K562 (cell line): ENCODE results near the gene ATP5F1D. TPM values are rescaled to one million over a fixed set of nuclear protein-coding genes. Genes with fewer than 3 reads are reported as not detected.
A peak's percentile ranks its signal among the peaks of the same experiment; 100 is the strongest.

Experiments used
- CXXC5 ChIP-seq: fragments of 250-450 bp; sonication (Bioruptor Pico); IDR thresholded peaks from 2 replicates; pipeline ENCODE4 v1.8.0; 2022; ENCODE audit warnings: inconsistent platforms, mild to moderate bottlenecking, moderate library complexity
- FOXP4 ChIP-seq: sonication (generic); formaldehyde crosslinking; IDR thresholded peaks from 2 replicates; pipeline ENCODE4 v1.8.0; 2022; ENCODE audit warnings: mild to moderate bottlenecking, missing genetic modification reagents, borderline replicate concordance
- GABPB2 ChIP-seq: fragments of 250-450 bp; sonication (Bioruptor Pico); conservative IDR thresholded peaks from 2 replicates; pipeline ENCODE4 v1.5.1; 2021; ENCODE audit warnings: mild to moderate bottlenecking
- MECOM ChIP-seq: fragments of 250-450 bp; sonication (Bioruptor Pico); IDR thresholded peaks from 2 replicates; pipeline ENCODE4 v1.8.0; 2022; ENCODE audit warnings: inconsistent platforms
- MED1 ChIP-seq: sonication (generic); formaldehyde crosslinking; IDR thresholded peaks from 2 replicates; pipeline ENCODE4 v1.8.1; 2023; ENCODE audit warnings: missing genetic modification reagents, borderline replicate concordance
- NONO ChIP-seq, 2 experiments: fragments of 200-400 bp in 1 of 2; fragments of 450-650 bp in 1 of 2; formaldehyde crosslinking in 1 of 2; IDR thresholded peaks; 2 replicates each; pipeline ENCODE4 v1.6.1; 2017; ENCODE audit warnings: low read depth in 2 of 2, mild to moderate bottlenecking in 2 of 2, moderate library complexity in 2 of 2, low read length in 1 of 2
- NR3C1 ChIP-seq: sonication (generic); formaldehyde crosslinking; IDR thresholded peaks from 2 replicates; pipeline ENCODE4 v1.8.1; 2022; ENCODE audit warnings: missing genetic modification reagents
- NR4A1 ChIP-seq, 2 experiments: fragments of 250-450 bp in 1 of 2; fragments of 450-650 bp in 1 of 2; sonication (Bioruptor Pico) in 1 of 2; IDR thresholded peaks; 2 replicates each; pipeline versions ENCODE4 v1.4.0 to v1.6.1; 2016 to 2020; ENCODE audit warnings: mild to moderate bottlenecking in 2 of 2, missing compliant biosample characterization in 1 of 2, missing genetic modification characterization in 1 of 2, moderate library complexity in 1 of 2
- PATZ1 ChIP-seq: fragments of 250-450 bp; sonication (Bioruptor Pico); IDR thresholded peaks from 2 replicates; pipeline ENCODE4 v1.5.0; 2020; ENCODE audit warnings: mild to moderate bottlenecking, borderline replicate concordance
- RBM22 ChIP-seq: fragments of 200-400 bp; formaldehyde crosslinking; IDR thresholded peaks from 2 replicates; pipeline ENCODE4 v1.6.1; 2018; ENCODE audit warnings: low read length, low read depth; ENCODE audit not compliant: poor library complexity, severe bottlenecking
- SAP30 ChIP-seq: fragments of 200-600 bp; sonication (generic); IDR thresholded peaks from 2 replicates; pipeline ENCODE4 v1.6.1; 2012; ENCODE audit warnings: borderline replicate concordance, low read depth, mild to moderate bottlenecking, moderate library complexity, low read length, control low read depth, inconsistent platforms; ENCODE audit not compliant: insufficient read depth, poor library complexity, severe bottlenecking
- STAG1 ChIP-seq: sonication (generic); formaldehyde crosslinking; IDR thresholded peaks from 2 replicates; pipeline ENCODE4 v1.5.0; 2020; ENCODE audit warnings: missing genetic modification reagents, borderline replicate concordance
- ZC3H11A ChIP-seq: IDR thresholded peaks from 2 replicates; pipeline ENCODE4 v1.6.1; 2012; ENCODE audit warnings: low read depth, low read length, improper control_type of control experiment
- ZC3H4 ChIP-seq: sonication (generic); formaldehyde crosslinking; IDR thresholded peaks from 2 replicates; pipeline ENCODE4 v1.9.0; 2021; ENCODE audit warnings: missing genetic modification reagents, borderline replicate concordance
- ZMIZ1 ChIP-seq, 2 experiments: fragments of 150-350 bp in 1 of 2; IDR thresholded peaks; 2 replicates each; pipeline ENCODE4 v1.6.1; 2012 to 2016; ENCODE audit warnings: low read depth in 2 of 2, low read length in 2 of 2, mild to moderate bottlenecking in 1 of 2, moderate library complexity in 1 of 2
- ZSCAN32 ChIP-seq: fragments of 450-650 bp; formaldehyde crosslinking; IDR thresholded peaks from 2 replicates; pipeline ENCODE4 v1.4.0; 2020; ENCODE audit warnings: mild to moderate bottlenecking, moderate library complexity
- polyA plus RNA-seq, 8 experiments: library from polyadenylated mRNA; depleted of rRNA in 4 of 8; stranded (reverse) in 5 of 8; unstranded in 3 of 8; fragments of >200 nt; fragmentation: Nextera tagmentation in 2 of 8; fragmentation: Illumina TruSeq in 1 of 8; extraction: Ambion mirVana in 2 of 8; extraction: Trizol in 1 of 8; gene quantifications; 2 replicates each; pipeline versions ENCODE4 v1.2.1 to v1.2.3, GENCODE V29; 2011 to 2014; ENCODE audit warnings: inconsistent platforms in 1 of 8, missing spikeins in 1 of 8
- total RNA-seq, 7 experiments: library from RNA; depleted of rRNA in 6 of 7; stranded (reverse); fragments of >200 nt in 6 of 7; fragmentation: Illumina TruSeq in 2 of 7; extraction: Trizol in 2 of 7; gene quantifications; 2 replicates each; pipeline versions ENCODE4 v1.2.1 to v1.2.3, GENCODE V29; 2011 to 2021; ENCODE audit warnings: low replicate concordance in 1 of 7

The ATP5F1D gene
- total and polyA plus RNA-seq, 9 of the 15 experiments (the other 6 are each of a cell fraction or from before 2014, with no cell fraction given): 3.9 to 409 (median 36.8) TPM

- TF ChIP-seq ZC3H4 (peak; percentile 64; the same call in 1 of the 2 replicates), ZMIZ1 (IDR thresholded peaks at IDR 0.05; ENCODE audit: low read depth in 2 of 2, low read length in 2 of 2) (no peak; a peak in 1 of 4 replicates), MECOM (CRISPR knock-in tag) (no peak), FOXP4 (CRISPR knock-in tag) (no peak), NONO (IDR thresholded peaks at IDR 0.05; ENCODE audit: low read depth in 2 of 2, low read length in 1 of 2) (0 out of 4 replicates have a peak, but pooled peaks of 1 of the 2 experiments have one; percentile 36), NR4A1 (CRISPR knock-in tag; IDR thresholded peaks at IDR 0.05) (no peak), NR4A1 (tag; IDR thresholded peaks at IDR 0.05) (no peak), NR3C1 (CRISPR knock-in tag) (no peak), PATZ1 (CRISPR knock-in tag) (no peak), GABPB2 (CRISPR knock-in tag) (no peak), STAG1 (CRISPR knock-in tag) (no peak), CXXC5 (peak; percentile 56), SAP30 (peak; percentile 68), RBM22 (no peak), MED1 (CRISPR knock-in tag) (no peak), ZSCAN32 (peak; percentile 27; the same call in 1 of the 2 replicates), ZC3H11A (no peak)
Measured at GRCh38 chr19:1251330-1252220, 10.0 kb downstream of the ATP5F1D start (continued).
